Measurements from ENCODE around the gene EPC1.

GRCh38 chr10:32237644-32238345 is 109.2 kb downstream of the EPC1 start:
- TF ChIP-seq CTCF (IDR thresholded peaks at IDR 0.05) (no peak), POLR2A (IDR thresholded peaks at IDR 0.05) (no peak)
